GM18519 (cell line): ENCODE data around the gene EDN2.

Source experiments
- ATAC-seq: cut with Tn5 transposase; IDR thresholded peaks from one replicate; pipeline ENCODE4 v1.9.1; 2021; ENCODE audit warnings: mild to moderate bottlenecking, moderate library complexity; ENCODE audit not compliant: unreplicated experiment, low FRiP score

Gene EDN2

GRCh38 chr1:41444246-41444645, 40.2 kb downstream of the EDN2 start:
- ATAC-seq, result no peak

GRCh38 chr1:41442697-41443251, 41.7 kb downstream of the EDN2 start:
- ATAC-seq, result no peak

GRCh38 chr1:41440321-41441085, 44.0 kb downstream of the EDN2 start:
- no peak for ATAC-seq

GRCh38 chr1:41439234-41439633, 45.2 kb downstream of the EDN2 start:
- no peak for ATAC-seq

GRCh38 chr1:41438711-41439110, 45.8 kb downstream of the EDN2 start:
- no peak for ATAC-seq

- no peak for ATAC-seq
These were observed 47.5 kb downstream of the EDN2 start for GRCh38 chr1:41437011-41437355.

GRCh38 chr1:41436281-41437010, 48.0 kb downstream of the EDN2 start:
- no peak for ATAC-seq

- no peak for ATAC-seq
These were observed 48.8 kb downstream of the EDN2 start for GRCh38 chr1:41435570-41436178.

GRCh38 chr1:41434748-41435449, 49.6 kb downstream of the EDN2 start:
- ATAC-seq, result no peak

- no peak for ATAC-seq
These were observed 50.2 kb downstream of the EDN2 start for GRCh38 chr1:41434306-41434705.

- ATAC-seq, result no peak
These were observed 51.0 kb downstream of the EDN2 start for GRCh38 chr1:41433501-41433900.

GRCh38 chr1:41432481-41433280, 51.8 kb downstream of the EDN2 start:
- no peak for ATAC-seq

GRCh38 chr1:41431490-41432350, 52.8 kb downstream of the EDN2 start:
- ATAC-seq, result no peak

GRCh38 chr1:41430582-41430981, 53.9 kb downstream of the EDN2 start:
- ATAC-seq, result no peak

GRCh38 chr1:41430069-41430468, 54.4 kb downstream of the EDN2 start:
- ATAC-seq, result no peak

- ATAC-seq, result no peak
These were observed 54.8 kb downstream of the EDN2 start for GRCh38 chr1:41429641-41430035.
